ENCODE results near the gene TPM3. TPM values are rescaled to one million over a fixed set of nuclear protein-coding genes. Genes with fewer than 3 reads are reported as not detected.

TPM3 gene
- total and polyA plus RNA-seq, 10 of the 15 experiments (the other 5 are each of a cell fraction or from before 2014, with no cell fraction given) = 270 to 759 (median 505) TPM

GRCh38 chr1:154178911-154179811 lies 12.7 kb downstream of the TPM3 start:
- Histone ChIP-seq H3K27ac (ENCODE audit: control insufficient read depth, insufficient read depth) (no peak overlapping the region; the same call in 1 of the 2 replicates), H4K20me1 (ENCODE audit: control insufficient read depth, insufficient read depth) (peaks cover 36% of the 10 kb centered on the region), H3K36me3 (ENCODE audit: control insufficient read depth in 2 of 2, insufficient read depth in 2 of 2, low read length in 1 of 2) (peaks cover 3 to 31% of the 10 kb centered on the region in 2 experiments; a peak in 3 of 4 replicates), H3K4me2 (ENCODE audit: control insufficient read depth, insufficient read depth) (peak overlapping the region; percentile 89), H2AFZ (ENCODE audit: control insufficient read depth, low read depth, low read length) (no peak overlapping the region), H3K9ac (ENCODE audit: control insufficient read depth, insufficient read depth, low read length) (peak overlapping the region; percentile 30), H3K4me1 (ENCODE audit: control insufficient read depth, insufficient read depth, low read length) (peaks cover 17% of the 10 kb centered on the region), H3K27me3 (replicated peaks in 1 of 2; ENCODE audit: control insufficient read depth in 2 of 2, insufficient read depth in 2 of 2, low read length in 1 of 2) (no peaks in the 10 kb centered on the region), H3K79me2 (ENCODE audit: control insufficient read depth, insufficient read depth, low read length) (peaks cover 83% of the 10 kb centered on the region), H3K4me3 (peak overlapping the region; percentile 99), H3K9me3 (replicated peaks; ENCODE audit: control insufficient read depth, insufficient read depth, low read length) (no peaks in the 10 kb centered on the region)
- no peak for TF ChIP-seq ATF3 (IDR thresholded peaks at IDR 0.05; ENCODE audit: borderline replicate concordance, extremely low read depth, low read depth, low read length)
- TF ChIP-seq NR2F1 (conservative IDR thresholded peaks at IDR 0.05) = 0 out of 2 replicates have a peak, but pooled peaks have one; percentile 16
- no peak for TF ChIP-seq TAF1 (IDR thresholded peaks at IDR 0.05; ENCODE audit: borderline replicate concordance, low read depth, low read length)
- TF ChIP-seq MEF2B (IDR thresholded peaks at IDR 0.05; ENCODE audit: partially characterized antibody, poor library complexity, severe bottlenecking) = peak; percentile 39
- TF ChIP-seq, protein P1, sequence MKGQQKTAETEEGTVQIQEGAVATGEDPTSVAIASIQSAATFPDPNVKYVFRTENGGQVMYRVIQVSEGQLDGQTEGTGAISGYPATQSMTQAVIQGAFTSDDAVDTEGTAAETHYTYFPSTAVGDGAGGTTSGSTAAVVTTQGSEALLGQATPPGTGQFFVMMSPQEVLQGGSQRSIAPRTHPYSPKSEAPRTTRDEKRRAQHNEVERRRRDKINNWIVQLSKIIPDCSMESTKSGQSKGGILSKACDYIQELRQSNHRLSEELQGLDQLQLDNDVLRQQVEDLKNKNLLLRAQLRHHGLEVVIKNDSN (IDR thresholded peaks at IDR 0.05; ENCODE audit: borderline replicate concordance, extremely low read length, insufficient read depth, low read depth, low read length) = no peak
- intact Hi-C loops (cut with micrococcal nuclease; ENCODE audit: unreplicated experiment) = no loop called here
- WGBS (ENCODE audit: insufficient coverage, insufficient replicate concordance, low lambda C conversion rate, missing lambda C conversion rate) = 66% methylated on average over 10 of the region's 10 CpGs
- BruUV-seq (replicated peaks) = no TSS peak
- ChIA-PET POLR2A (interaction anchor here (1.4 to 3.9 kb wide), 3 partner anchors 20 to 85 kb away, joined by 3 to 20 read pairs (median 4); no protein-coding TSS in a partner anchor), CTCF (interaction anchor here (0.7 to 2.2 kb wide), 3 partner anchors 20 to 156 kb away, joined by 3 to 7 read pairs (median 7); no protein-coding TSS in a partner anchor), RAD21 (ENCODE audit: unreplicated experiment) (interaction anchor here (1.0 to 1.4 kb wide), 3 partner anchors 21 to 93 kb away, joined by 3 to 5 read pairs (median 3); partner anchors contain the start of gene HAX1), SMC1A (ENCODE audit: uncharacterized antibody, unreplicated experiment) (interaction anchor here (0.7 to 4.1 kb wide), 4 partner anchors 13 to 825 kb away, joined by 3 to 22 read pairs (median 7); partner anchors contain the start of gene RPS27)
- DNase-seq (ENCODE audit: low read depth, low spot score) = no peak
- in situ Hi-C loops (cut with MboI) = no loop called here
- FAIRE-seq = no peak
- 0 out of 3 replicates have a peak, but pooled peaks have one; percentile 1 for ATAC-seq

Measured in GM12878 (cell line).